NB4 (cell line): Measurements from ENCODE around the gene ZBTB7C.

Source experiments
- DNase-seq: peaks from one replicate; pipeline ENCODE4 v3.0.0; 2010; ENCODE audit warnings: low read depth
- H3K4me3 ChIP-seq: one replicate; pipeline ENCODE4 v1.5.1; 2011; ENCODE audit warnings: mild to moderate bottlenecking, low read depth, low read length, moderate library complexity
- CTCF ChIP-seq: IDR thresholded peaks from one replicate; pipeline ENCODE4 v1.5.1; 2012; ENCODE audit warnings: low read depth, low read length
- MAX ChIP-seq: IDR thresholded peaks from 2 replicates; pipeline ENCODE4 v1.6.1; 2011; ENCODE audit warnings: low read depth, low read length
- MYC ChIP-seq: IDR thresholded peaks from 2 replicates; pipeline ENCODE4 v1.6.1; 2011; ENCODE audit warnings: low read depth, low read length
- POLR2A ChIP-seq: IDR thresholded peaks from 2 replicates; pipeline ENCODE4 v1.6.1; 2011; ENCODE audit warnings: mild to moderate bottlenecking; ENCODE audit not compliant: insufficient read length; ENCODE audit errors: extremely low read depth

ZBTB7C gene

GRCh38 chr18:48042431-48042830 lies 366.8 kb downstream of the ZBTB7C start:
- no peak for DNase-seq
- no peak for TF ChIP-seq POLR2A
- TF ChIP-seq MAX: no peak
- no peak for TF ChIP-seq MYC
- TF ChIP-seq CTCF: no peak
- no peak overlapping the region for H3K4me3 ChIP-seq

- TF ChIP-seq POLR2A (no peak), MYC (no peak), CTCF (no peak), MAX (no peak)
- no peak for DNase-seq
- H3K4me3 ChIP-seq: no peak overlapping the region
Observed at GRCh38 chr18:48040457-48041110, 368.6 kb downstream of the ZBTB7C start.

GRCh38 chr18:48039769-48040215 lies 369.4 kb downstream of the ZBTB7C start:
- DNase-seq: no peak
- TF ChIP-seq MYC (no peak), POLR2A (no peak), MAX (no peak), CTCF (no peak)
- no peak overlapping the region for H3K4me3 ChIP-seq

GRCh38 chr18:48038636-48039035 lies 370.5 kb downstream of the ZBTB7C start:
- no peak for TF ChIP-seq MAX
- no peak for TF ChIP-seq CTCF
- TF ChIP-seq MYC: no peak
- no peak for TF ChIP-seq POLR2A
- DNase-seq: no peak
- no peak overlapping the region for H3K4me3 ChIP-seq

GRCh38 chr18:48037481-48038271 lies 371.5 kb downstream of the ZBTB7C start:
- H3K4me3 ChIP-seq: no peak overlapping the region
- DNase-seq: peak; percentile 41
- TF ChIP-seq MYC (no peak), CTCF (peak; percentile 33)
